GM04503 (cell line): ENCODE results near the gene MNAT1.
"Not testable (repeated sequence)": the region's sequence is repeated elsewhere in the genome, so short reads cannot be mapped to it uniquely, and the experiment has no call there.

Source experiments
- DNase-seq: peaks from one replicate; pipeline ENCODE4 v3.0.0-alpha.2; 2012; ENCODE audit warnings: low read depth

MNAT1 gene

DNA sequence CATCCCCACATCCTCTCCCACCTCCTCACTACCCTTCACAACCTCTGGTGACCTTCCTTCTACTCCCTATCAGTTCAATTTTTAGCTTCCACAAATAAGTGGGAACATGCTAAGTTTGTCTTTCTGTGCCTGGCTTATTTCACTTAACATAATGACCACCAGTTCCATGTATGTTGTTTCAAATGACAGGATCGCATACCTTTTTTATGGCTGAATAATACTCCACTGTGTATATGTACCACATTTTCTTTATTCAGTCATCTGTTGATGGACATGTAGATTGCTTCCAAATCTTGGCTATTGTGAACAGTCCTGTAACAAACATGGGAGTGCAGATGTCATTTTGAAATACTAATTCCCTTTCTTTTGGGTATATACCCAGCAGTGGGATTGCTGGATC lies 147.7 kb downstream of the MNAT1 start:
- DNase-seq = no peak

DNA sequence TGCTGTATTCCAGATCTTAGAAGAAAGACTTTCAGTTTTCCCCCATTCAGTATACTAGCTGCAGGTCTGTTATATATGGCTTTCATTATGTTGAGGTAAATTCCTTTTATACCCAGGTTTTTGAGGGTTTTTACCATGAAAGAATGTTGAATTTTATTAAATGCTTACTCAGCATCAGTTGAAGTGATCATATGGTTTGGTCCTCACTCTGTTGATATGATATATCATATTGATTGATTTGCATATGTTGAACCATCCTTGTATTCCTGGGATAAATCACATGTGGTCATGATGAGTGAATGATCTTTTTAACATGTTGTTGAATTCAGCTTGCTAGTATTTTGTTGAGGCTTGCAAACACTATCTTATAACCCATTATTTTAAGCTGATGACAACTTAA lies 149.6 kb downstream of the MNAT1 start:
- DNase-seq = no peak

DNA sequence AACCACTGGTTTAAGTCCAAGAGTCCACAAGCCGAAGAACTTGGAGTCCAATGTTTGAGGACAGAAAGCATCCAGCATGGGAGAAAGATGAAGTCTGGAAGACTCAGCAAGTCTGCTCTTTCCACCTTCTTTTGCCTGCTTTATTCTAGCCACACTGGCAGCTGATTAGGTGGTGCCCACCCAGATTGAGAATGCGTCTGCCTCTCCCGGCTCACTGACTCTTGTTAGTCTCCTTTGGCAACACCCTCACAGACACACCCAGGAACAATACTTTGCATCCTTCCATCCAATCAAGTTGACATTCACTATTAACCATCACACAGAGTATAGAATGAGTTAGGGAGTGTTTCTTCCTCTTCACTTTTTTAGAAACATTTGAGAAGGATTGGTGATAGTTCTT lies 156.1 kb downstream of the MNAT1 start:
- not testable (repeated sequence) for DNase-seq

DNA sequence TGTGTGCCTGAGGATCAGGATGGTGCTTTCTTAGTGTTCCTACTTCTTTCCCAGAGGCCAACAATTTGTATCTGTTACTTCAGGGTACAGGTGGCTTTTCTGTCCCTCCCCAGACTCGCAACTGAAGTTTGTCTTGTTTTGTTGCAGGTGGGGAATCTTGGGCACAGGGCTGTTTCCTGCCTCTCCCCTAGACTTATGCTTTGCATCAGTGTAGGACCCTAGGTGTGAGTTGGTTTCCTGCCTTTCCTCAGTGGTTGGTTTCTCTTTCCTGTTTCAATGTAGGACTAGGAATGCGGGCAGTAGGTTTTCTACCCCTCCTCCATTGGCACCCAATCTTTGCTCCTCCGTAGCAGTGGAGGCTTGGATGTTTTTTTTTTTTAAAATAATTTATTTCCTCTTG lies 159.3 kb downstream of the MNAT1 start:
- DNase-seq = no peak

DNA sequence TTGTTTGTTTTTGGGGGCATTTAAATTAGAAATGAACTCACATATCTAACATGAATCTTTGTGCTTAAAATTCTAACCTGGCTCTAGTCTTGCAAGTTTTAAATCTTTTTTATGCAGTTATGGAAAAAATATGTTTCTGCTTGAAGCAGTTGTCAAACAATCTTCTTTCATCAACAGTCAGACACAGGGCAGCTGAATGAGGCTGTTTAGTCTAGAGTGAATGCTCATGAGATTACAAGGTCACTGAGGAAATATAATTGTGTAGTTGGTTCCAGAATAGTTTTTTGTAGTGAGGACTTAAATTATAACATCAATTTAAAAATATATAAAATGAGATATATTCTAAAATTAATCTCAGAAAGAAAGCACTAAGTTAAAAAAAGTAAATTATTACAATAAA lies 169.8 kb downstream of the MNAT1 start:
- DNase-seq = no peak

DNA sequence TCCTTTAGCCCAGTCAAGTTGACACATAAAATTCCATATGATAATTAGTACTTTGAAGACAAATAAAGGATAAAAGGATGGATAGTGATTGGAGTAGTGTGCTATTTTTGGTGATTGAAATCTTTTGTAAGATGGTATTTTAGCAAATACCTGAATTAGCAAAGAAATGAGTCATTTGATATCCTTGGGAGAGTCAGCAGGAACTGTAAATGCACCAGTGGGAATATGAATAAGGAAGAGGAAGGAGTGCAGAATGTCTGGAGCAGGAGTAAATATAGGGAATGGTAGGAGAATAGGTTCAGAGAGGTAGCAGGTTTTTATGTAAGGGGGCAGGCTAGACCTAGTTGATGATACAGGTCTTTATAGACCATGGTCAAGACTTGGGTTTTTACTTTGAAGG lies 171.4 kb downstream of the MNAT1 start:
- no peak for DNase-seq

DNA sequence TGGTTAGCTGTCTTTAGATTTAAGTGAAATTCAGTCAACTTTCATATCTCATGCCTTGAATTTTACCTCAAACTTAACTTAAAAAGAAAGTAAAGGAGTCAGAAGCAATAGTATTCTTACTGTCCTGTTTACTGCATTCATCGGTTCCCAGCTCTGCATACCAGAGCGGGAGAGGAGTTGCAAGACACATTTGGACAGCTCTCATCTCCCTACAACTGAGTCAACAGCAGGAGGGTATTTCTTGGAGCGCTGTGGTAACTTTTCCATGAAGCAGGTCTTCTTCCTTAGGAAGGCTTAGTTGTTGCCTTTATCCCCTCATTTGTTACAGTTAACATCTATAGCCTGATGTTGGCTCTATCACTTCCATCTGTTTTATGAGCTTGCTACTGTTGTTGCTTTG lies 181.2 kb downstream of the MNAT1 start:
- no peak for DNase-seq

DNA sequence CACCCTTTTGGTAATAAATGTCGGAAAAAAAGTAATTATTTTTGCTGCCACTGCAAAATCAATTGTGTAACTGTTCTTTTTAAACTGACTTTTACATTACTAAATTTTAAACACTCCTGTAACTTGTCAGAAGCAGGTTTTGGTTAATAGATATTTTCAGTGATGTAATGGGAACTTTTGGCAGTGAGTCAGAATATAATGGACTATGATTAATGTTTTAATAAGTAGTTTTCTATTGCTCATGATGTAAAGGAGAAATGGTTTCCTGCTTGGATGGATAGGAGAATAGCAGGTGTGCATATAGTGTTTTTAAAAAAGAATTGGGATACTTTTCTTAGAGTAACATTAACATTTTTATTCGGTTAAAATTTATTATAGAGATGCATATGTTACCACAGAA lies 187.5 kb downstream of the MNAT1 start:
- DNase-seq = no peak

DNA sequence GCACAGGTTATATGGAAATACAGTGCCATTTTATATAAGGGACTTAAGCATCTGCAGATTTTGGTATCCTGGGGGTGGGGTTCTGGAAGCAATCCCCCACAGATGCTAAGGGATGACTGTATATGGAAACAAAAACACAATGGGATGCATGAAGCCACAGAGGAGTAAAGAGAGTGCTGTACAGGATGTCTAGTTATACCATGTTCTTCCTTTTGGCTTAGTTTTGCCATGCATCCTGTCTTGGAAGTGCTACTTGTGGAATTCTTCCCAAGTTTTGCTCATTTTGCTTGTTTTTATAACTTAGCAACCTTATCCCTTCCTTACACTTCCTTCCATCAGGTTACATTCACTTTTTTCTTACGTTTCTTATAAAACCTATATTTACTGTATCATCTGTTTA lies 190.7 kb downstream of the MNAT1 start:
- no peak for DNase-seq

DNA sequence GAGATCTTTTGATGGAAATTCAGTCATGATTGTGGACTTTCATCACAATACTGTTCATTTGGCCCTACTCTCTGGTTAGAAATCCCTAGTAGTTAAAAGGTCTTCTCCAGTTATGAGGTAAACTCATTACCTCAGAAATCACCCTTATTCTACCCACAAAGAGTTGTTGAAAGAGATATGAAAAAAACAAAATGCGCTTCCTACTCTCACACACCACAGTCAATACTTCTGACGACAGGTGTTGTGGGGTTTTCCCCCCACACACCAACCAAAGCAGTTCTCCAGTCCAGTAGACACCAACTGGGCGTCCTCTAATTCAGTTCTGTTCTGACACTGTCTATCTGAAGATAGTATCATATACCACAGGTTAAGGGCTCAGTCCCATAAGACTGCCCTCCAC lies 191.4 kb downstream of the MNAT1 start:
- DNase-seq = no peak

DNA sequence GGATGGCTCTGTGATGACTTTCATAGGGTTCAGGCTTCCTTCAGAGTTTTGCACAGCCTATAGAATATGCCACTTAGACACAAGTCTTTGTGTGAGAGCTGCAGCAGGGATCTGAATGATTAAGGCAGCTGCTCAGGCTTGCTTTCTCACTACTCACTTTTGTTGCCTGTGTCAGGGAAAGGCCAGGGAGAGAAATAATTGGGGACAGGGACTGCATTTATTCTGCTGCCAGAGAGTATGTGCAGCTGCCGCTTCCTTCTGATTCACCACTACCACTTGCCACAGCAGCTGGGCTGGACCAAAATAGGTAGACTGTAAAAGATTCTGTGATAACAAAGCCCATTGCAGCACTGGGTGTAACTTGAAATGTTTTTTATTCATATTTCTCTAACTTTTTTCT lies 196.7 kb downstream of the MNAT1 start:
- no peak for DNase-seq

DNA sequence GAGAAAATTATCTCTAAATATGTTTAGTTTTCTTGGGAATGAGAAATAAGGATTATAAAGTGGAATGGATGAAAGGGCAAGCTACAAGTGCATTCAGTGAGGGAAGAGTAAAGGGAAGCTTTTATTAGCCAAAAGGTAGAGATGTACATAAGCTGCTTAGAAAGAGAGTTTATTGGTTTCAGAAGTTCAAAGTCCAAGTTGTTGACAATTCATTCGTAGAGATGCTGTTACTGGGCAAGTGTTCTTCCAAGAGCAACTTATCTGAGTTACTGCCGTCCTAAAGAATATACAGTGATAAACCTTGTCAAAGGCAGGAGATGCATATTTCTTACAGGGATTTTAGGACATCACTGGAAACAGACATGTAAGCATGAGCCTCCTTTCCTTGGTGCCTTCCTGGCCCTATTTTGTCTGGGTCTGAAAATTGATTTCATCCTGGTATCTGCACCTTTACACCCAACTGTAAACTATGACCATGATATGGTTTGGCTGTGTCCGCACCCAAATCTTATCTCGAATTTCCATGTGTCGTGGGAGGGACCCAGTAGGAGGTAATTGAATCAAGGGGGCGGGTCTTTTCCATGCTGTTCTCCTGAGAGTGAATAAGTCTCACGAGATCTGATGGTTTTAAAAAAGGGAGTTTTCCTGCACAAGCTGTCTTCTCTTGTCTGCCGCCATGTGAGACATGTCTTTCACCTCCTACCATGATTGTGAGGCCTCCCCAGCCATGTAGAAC lies 199.5 kb downstream of the MNAT1 start:
- no peak for DNase-seq

DNA sequence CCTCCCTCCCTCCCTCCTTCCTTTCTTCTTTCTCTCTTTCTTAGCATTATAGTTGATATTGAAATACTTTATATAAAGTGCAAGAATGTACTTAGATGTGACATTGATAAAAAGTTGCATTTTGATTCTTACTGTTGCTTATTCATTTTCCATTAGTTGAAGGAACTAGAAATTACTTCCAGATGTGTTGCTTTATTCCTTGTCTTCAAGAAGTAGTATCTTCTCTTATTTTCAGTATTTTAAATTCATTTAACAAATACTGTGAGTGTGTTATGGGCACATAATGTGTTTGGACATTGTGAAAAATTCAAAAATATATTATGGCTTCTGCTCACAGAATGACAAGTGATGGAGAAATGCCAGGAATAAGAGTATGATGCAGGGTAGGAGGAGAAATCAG lies 200.8 kb downstream of the MNAT1 start:
- DNase-seq = no peak

DNA sequence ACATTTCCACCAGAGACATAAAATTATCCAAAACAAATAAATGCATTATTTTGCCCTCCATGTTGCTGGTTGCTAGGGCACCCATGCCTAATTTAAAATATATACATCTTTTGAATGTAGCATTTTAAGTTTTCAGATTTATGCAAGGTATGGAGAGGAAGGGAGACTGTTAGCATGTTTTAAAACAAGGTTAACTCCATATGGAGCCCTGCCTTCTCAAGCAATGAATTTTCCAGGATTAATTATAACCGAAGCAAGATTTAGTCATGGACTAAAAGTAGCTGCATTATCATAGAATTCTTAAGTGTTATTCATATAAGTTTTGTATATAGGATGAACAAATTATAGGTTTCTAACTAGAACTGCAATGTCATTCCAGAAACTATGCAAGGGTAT lies 209.1 kb downstream of the MNAT1 start:
- DNase-seq = no peak

DNA sequence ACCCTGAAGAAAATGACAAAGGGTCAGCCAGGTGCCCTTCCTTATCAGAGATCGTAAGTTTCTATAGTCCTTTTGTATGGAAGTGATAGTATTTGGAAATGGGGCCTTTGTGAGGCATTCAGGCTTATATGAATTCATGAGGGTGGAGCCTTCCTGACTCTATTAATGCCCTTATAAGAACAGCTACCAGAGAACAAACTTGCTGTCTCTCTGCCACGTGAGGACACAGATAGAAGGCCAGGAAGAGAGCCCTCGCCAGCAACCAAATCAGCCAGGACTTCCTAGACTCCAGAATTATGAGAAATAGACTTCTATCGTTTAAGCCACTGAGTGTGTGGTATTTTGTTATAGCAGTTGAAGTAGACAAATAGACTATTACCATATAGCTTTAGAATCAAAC lies 209.6 kb downstream of the MNAT1 start:
- DNase-seq = no peak

DNA sequence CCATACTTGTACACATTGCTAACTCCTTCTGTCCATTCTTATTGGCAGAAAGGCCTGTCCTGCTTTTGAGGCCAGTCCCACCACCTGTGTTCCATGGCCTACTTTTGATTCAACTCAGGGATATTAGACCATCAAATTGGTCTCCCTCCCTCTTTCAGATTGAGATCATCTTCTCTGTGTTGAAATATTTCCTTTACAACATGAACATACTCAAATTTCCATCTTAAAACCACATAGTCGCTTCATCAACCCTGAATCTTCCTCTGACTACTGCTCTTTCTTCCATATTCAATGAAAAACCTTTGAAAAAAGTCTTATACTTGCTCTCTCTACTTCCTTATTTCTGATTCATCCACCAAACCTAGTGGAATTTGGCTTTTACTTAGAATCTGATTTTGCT lies 211.4 kb downstream of the MNAT1 start:
- no peak for DNase-seq

DNA sequence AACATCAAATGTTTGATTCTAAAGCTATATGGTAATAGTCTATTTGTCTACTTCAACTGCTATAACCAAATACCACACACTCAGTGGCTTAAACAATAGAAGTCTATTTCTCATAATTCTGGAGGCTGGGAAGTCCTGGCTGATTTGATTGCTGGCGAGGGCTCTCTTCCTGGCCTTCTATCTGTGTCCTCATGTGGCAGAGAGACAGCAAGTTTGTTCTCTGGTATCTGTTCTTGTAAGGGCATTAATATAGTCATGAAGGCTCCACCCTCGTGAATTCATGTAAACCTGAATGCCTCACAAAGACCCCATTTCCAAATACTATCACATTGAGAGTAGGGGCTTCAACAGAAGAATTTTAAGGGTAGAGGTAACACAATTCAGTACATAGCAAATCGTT lies 212.2 kb downstream of the MNAT1 start:
- no peak for DNase-seq

DNA sequence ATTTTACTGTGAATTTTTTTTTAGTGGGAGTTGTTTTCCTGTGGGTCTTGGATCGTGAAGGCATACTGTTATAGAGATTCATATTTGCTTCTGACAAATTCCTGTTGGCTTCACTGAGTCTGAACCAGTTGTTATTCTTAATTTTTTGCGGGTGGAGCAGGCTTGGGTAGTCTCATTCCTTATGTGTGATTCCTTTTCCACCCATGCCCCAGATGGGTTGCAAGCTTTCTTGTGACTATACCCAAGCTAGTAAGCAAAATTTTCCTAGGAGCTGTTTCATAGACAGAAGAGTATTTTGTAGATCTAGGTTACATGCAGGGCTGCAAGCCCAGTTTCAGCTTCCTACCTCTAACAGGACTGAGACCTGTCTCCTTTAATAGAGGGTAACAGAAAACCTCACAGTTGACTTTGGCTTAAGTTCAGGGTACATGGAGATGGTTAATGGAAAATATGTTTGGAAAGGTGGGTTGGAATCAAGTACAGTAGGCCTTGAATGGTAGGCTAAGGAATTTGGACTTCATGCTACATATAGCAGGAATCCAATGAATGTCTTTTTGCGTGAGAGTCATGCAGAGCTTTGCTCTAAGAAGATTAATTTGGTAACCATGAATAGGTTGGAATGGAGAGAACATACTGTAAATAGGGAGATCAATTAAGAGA lies 217.3 kb downstream of the MNAT1 start:
- DNase-seq = no peak

DNA sequence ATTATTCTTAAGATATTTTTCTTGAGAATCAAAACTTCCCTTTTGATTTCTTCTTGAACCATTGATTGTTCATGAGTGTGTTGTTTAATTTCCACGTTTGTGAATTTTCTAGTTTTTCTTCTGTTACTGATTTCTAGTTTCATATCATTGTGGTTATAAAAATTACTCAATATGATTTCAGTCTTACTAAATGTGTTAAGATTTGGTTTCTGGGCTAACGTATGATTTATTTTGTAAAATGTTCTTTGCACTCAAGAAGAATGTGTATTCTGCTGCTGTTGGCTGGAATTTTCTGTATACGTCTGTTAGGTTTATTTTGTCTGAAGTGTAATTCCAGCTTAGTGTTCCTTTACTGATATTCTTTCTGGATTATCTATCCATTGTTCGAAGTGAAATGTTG lies 221.6 kb downstream of the MNAT1 start:
- DNase-seq = no peak

DNA sequence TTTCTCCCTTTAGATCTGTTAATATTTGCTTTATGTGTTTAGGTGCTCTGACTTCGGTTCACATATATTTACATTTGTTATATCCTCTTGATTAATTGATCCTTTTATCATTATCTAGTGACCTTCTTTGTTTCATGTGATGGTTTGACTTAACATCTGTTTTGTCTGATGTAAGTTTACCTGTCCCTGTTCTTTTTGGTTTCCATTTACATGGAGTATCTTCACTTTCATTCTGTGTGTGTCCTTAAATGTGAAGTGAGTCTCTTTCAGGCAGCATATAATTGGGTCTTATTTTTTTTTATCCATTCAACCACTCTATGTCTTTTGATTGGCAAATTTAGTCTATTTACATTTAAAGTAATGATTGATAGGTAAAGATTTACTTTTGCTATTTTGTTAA lies 222.1 kb downstream of the MNAT1 start:
- DNase-seq = no peak

DNA sequence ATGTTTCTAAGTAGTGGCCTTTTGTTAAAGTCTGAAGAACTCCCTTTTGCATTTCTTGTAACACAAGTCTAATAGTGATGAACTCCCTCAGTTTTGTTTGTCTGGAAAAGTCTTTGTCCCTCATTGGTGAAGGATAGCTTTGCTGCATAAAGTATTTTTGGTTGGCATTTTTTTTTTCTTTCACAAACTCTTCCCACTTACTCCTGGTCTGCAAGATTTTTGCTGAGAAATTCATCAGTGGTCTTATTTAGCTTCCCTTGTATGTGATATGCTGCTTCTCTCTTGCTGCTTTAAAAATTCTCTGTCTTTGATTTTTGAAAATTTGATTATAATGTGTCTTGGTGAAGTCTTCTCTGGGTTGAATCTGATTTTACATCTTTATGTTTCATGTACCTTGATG lies 223.6 kb downstream of the MNAT1 start:
- DNase-seq = no peak

DNA sequence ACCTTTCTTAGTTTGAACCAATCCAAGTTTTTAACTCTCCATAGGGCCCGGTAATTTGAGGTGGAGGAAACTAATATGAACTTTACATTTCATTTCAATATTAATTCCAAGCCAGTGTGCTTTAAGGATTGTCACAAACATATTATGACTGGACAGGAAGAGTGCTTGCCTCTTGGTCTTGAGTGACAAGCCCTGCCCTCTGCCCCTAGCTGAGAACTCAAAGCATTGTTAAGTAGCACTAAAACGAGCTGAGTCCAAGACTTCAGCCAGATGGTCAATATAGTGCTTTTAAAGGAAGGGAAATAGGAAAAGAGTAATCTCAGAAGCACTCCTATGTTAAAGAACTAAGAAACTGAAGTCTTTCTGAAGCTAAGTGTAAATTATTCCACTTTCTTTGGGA lies 229.2 kb downstream of the MNAT1 start:
- DNase-seq = no peak

DNA sequence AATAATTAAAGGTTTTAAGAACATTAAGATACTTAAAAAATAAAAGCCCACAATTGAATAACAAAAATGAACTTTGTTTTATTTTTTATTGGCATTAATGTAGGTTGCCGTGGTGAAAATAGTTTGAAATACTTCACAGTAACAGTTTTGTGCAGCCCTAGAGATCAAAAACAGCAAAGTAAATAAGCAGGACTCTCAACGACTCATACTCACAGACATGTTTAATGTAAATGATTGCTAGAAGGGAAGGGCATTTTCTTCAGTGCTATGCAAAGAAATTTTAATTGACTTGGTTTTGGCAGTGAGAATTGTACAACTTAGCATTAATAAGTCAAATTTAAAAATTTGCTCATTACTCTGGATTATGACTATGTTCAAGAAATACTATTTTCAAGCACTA lies 230.3 kb downstream of the MNAT1 start:
- no peak for DNase-seq

DNA sequence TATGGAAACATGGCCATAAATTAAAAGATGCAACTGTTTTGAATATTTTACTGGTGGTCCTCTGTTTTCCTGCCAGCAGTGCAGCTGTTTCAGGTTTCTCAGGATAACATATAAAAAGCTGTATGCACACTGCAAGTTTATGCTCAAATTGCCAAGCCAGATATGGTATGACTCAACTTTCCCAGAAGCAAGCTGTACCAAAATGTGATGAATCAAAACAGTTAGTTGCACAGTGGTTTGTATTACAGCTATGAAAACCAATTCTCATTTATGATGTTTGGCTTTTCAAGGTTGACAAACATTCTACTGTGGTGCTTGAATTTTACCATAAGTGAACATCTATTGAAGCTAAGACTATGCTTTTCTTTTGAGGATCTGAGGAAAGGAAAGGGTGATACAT lies 230.8 kb downstream of the MNAT1 start:
- peak; percentile 45 for DNase-seq
